ENCODE measurements around the gene NMRK1. TPM values are rescaled to one million over a fixed set of nuclear protein-coding genes. Genes with fewer than 3 reads are reported as not detected.

Gene NMRK1
- total and polyA plus RNA-seq, 2 of the 13 experiments (the other 11 are each of a cell fraction or from before 2014, with no cell fraction given): 9.1 to 12.9 TPM

DNA sequence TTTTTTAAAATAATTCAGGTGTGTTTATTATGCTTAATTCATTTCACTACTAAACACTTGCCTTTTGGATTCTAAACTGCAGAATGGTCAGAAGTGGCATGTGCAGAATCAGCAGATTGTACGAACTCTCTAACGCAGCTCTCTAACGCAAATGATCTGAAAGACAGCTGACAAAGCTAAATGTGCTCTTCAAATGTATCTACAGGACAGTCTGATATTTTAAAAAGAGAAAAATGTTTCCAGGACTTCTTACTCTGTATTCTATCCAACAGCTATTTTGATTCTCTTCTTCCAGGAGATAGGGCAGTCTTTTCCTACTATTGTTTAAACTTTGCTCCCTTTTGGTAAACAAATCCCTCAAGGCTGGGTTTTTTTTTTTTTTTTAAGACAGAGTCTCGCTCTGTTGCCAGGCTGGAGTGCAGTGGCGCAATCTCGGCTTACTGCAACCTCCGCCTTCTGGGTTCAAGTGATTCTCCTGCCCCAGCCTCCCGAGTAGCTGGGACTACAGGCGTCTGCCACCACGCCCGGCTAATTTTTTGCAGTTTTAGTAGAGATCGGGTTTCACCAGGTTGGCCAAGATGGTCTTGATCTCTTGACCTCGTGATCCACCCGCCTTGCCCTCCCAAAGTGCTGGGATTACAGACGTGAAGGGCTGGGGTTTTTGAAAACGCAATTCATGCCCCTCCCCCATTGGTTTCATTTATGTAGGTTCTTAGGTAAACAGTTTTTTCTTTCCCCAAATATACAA lies 1.2 kb downstream of the NMRK1 start (continued):
- TF ChIP-seq, protein P1, sequence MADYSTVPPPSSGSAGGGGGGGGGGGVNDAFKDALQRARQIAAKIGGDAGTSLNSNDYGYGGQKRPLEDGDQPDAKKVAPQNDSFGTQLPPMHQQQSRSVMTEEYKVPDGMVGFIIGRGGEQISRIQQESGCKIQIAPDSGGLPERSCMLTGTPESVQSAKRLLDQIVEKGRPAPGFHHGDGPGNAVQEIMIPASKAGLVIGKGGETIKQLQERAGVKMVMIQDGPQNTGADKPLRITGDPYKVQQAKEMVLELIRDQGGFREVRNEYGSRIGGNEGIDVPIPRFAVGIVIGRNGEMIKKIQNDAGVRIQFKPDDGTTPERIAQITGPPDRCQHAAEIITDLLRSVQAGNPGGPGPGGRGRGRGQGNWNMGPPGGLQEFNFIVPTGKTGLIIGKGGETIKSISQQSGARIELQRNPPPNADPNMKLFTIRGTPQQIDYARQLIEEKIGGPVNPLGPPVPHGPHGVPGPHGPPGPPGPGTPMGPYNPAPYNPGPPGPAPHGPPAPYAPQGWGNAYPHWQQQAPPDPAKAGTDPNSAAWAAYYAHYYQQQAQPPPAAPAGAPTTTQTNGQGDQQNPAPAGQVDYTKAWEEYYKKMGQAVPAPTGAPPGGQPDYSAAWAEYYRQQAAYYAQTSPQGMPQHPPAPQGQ (CRISPR knock-in tag; IDR thresholded peaks at IDR 0.05; ENCODE audit: borderline replicate concordance): no peak
- no peak for TF ChIP-seq ZNF33A (CRISPR knock-in tag; IDR thresholded peaks at IDR 0.05; ENCODE audit: borderline replicate concordance)
- no peak for TF ChIP-seq TCF12 (IDR thresholded peaks at IDR 0.05)
- no peak for TF ChIP-seq TCF12 (CRISPR knock-in tag; IDR thresholded peaks at IDR 0.05)
- TF ChIP-seq, protein P2, sequence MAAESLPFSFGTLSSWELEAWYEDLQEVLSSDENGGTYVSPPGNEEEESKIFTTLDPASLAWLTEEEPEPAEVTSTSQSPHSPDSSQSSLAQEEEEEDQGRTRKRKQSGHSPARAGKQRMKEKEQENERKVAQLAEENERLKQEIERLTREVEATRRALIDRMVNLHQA (CRISPR knock-in tag; IDR thresholded peaks at IDR 0.05): no peak
- TF ChIP-seq ZNF230 (CRISPR knock-in tag; IDR thresholded peaks at IDR 0.05): no peak
- TF ChIP-seq RFXANK (CRISPR knock-in tag; IDR thresholded peaks at IDR 0.05): no peak
- TF ChIP-seq ZNF101 (CRISPR knock-in tag; IDR thresholded peaks at IDR 0.05; ENCODE audit: borderline replicate concordance, low read depth): no peak
- TF ChIP-seq, protein P3, sequence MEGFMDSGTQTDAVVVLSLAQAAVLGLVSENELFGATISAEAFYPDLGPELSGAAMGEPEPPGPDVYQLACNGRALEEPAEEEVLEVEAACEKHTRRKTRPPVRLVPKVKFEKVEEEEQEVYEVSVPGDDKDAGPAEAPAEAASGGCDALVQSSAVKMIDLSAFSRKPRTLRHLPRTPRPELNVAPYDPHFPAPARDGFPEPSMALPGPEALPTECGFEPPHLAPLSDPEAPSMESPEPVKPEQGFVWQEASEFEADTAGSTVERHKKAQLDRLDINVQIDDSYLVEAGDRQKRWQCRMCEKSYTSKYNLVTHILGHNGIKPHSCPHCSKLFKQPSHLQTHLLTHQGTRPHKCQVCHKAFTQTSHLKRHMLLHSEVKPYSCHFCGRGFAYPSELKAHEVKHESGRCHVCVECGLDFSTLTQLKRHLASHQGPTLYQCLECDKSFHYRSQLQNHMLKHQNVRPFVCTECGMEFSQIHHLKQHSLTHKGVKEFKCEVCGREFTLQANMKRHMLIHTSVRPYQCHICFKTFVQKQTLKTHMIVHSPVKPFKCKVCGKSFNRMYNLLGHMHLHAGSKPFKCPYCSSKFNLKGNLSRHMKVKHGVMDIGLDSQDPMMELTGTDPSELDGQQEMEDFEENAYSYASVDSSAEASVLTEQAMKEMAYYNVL (CRISPR knock-in tag; IDR thresholded peaks at IDR 0.05; ENCODE audit: borderline replicate concordance): no peak
- TF ChIP-seq, protein P4, sequence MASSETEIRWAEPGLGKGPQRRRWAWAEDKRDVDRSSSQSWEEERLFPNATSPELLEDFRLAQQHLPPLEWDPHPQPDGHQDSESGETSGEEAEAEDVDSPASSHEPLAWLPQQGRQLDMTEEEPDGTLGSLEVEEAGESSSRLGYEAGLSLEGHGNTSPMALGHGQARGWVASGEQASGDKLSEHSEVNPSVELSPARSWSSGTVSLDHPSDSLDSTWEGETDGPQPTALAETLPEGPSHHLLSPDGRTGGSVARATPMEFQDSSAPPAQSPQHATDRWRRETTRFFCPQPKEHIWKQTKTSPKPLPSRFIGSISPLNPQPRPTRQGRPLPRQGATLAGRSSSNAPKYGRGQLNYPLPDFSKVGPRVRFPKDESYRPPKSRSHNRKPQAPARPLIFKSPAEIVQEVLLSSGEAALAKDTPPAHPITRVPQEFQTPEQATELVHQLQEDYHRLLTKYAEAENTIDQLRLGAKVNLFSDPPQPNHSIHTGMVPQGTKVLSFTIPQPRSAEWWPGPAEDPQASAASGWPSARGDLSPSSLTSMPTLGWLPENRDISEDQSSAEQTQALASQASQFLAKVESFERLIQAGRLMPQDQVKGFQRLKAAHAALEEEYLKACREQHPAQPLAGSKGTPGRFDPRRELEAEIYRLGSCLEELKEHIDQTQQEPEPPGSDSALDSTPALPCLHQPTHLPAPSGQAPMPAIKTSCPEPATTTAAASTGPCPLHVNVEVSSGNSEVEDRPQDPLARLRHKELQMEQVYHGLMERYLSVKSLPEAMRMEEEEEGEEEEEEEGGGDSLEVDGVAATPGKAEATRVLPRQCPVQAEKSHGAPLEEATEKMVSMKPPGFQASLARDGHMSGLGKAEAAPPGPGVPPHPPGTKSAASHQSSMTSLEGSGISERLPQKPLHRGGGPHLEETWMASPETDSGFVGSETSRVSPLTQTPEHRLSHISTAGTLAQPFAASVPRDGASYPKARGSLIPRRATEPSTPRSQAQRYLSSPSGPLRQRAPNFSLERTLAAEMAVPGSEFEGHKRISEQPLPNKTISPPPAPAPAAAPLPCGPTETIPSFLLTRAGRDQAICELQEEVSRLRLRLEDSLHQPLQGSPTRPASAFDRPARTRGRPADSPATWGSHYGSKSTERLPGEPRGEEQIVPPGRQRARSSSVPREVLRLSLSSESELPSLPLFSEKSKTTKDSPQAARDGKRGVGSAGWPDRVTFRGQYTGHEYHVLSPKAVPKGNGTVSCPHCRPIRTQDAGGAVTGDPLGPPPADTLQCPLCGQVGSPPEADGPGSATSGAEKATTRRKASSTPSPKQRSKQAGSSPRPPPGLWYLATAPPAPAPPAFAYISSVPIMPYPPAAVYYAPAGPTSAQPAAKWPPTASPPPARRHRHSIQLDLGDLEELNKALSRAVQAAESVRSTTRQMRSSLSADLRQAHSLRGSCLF (CRISPR knock-in tag; IDR thresholded peaks at IDR 0.05; ENCODE audit: borderline replicate concordance): no peak
- TF ChIP-seq ZNF703 (CRISPR knock-in tag; IDR thresholded peaks at IDR 0.05; ENCODE audit: borderline replicate concordance): no peak
- TF ChIP-seq ZNF652 (CRISPR knock-in tag; IDR thresholded peaks at IDR 0.05; ENCODE audit: borderline replicate concordance, low read depth): no peak
- no peak for TF ChIP-seq ZNF850 (CRISPR knock-in tag; conservative IDR thresholded peaks at IDR 0.05)
- TF ChIP-seq, protein P5, sequence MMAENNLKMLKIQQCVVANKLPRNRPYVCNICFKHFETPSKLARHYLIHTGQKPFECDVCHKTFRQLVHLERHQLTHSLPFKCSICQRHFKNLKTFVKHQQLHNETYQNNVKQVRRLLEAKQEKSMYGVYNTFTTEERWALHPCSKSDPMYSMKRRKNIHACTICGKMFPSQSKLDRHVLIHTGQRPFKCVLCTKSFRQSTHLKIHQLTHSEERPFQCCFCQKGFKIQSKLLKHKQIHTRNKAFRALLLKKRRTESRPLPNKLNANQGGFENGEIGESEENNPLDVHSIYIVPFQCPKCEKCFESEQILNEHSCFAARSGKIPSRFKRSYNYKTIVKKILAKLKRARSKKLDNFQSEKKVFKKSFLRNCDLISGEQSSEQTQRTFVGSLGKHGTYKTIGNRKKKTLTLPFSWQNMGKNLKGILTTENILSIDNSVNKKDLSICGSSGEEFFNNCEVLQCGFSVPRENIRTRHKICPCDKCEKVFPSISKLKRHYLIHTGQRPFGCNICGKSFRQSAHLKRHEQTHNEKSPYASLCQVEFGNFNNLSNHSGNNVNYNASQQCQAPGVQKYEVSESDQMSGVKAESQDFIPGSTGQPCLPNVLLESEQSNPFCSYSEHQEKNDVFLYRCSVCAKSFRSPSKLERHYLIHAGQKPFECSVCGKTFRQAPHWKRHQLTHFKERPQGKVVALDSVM (CRISPR knock-in tag; IDR thresholded peaks at IDR 0.05): peak; percentile 100

Data from HepG2 (cell line).